ENCODE results near the gene RPTOR.
"Not testable (repeated sequence)": the region's sequence is repeated elsewhere in the genome, so short reads cannot be mapped to it uniquely, and the experiment has no call there.

Gene RPTOR

DNA sequence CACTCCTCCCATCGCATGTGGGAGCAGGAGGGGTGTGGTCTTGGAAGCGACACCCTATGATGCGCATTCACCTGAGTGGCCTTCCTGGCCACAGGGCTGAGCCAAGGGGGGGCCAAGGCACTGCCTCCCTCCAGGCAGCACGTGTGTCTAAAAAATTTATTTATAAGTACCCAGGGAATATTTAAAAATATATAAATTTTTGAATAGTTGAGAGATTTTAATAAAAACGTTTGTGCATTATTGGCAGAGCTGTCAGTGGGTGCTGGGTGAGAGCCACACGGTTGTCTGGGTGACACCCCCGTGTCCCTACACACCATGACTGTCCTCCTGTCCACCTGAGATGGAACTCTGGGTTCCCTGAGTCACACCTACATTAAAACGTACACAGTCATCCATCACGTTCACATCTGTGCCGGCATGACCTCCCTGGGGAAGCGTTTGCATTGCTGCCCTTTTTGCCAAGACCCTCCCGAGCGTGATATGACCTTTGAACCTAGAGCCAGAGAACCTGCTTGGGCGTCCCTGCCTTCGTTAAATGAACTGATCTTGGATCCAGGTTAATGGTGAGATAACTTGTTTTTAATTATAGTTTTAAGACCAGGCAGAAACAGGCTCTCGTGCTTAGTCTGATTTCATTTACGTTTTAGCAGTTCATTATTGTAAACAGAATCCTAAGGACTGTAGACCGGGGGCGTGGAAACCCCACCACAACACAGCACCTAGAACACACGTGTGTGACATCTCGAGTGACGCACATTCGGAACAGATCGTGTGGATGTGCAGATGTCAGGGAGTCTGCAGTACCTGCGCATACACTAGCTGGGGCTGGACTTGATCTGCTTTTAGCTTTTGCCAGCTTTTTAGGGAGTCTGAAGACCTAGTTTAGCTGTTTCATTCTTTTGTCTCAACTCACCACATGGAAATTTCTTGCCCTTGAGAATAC, 254.2 kb downstream of the RPTOR start:
- no peak for DNase-seq (ENCODE audit: low read depth)

DNA sequence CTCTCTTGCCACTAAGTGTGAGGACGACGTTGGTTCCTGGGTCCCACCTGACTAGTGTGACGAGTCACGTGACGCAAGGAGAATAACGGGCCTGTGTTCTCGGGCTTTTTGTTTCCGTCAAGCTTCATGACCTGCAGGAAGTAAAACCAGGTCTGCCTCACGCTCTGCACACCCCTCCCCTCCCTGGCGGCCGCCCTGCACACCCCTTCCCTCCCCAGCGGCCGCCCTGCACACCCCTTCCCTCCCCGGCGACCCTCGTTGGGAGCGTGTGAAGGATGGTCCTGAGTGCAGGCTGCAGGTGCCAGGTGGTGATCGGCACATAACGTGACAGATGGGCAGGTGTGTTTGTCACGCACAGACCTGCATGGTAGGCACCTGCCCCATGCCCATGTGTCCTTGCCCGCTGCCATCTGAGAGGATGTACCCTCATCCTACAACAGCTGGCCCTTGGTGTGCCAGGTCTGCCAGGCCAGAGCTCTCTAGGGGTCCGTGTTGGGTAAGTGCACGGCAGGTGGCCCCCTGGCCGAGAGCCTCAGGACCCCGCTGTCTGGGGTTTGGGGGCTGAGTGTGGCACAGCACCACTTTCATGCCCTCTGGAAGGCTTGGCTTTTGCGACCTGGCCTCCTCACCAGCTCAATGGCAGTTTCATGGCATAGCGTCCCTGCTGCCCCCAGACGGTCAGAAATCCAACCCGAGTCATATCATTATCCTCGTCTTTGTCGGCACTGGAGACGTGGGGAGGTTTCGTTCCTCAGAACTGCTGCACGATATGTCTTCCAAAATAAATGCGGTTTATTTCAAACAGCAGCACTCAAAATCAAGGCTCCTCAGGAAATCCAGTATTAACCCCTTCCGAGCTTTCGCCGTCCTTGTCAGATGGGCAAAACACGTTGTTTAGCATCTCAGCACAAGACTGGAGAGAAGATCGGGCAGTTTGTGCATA, 255.2 kb downstream of the RPTOR start:
- DNase-seq (ENCODE audit: low read depth) = no peak

DNA sequence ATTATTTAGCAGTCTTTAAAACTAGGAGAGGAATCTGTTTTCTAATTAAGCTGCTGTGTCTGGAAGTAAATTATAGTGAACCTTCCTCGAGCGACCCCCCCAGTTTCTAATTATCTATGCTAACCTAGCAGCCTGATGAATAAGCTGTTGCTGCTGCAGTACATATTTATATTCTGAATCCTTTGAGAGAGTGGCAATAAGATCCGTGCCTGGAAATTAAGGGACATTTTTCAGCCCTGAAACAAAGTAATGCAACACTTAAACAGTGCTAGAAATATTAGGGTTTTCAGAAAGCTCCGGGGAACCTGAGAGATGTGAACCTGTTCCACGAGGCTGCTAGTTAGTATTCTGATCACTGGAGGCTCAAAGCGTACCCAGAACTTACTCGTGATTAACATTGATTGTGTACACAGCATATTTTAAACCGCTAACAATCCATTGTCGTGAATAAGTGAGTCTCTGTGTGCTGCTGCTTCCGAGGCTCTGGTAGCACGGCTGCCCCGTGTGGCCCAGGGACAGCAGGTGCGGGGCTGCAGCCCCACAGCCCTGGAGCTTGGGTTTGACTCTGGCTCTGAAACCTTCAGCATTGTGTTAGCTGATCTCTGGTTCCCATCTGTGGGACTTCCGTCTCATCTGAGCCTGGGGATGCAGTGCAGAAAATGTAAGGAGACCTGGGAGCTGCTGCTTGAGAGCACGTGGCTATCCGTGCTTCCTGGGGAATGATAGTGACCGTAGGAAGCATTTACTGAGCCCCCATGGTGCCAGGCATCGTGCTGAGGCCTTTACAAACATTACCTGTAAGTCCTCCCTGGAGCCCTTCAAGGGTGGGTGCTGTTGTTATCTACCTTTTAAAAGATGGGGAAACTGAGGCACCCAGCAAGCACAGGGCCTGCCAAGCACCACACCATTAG, 256.1 kb downstream of the RPTOR start:
- DNase-seq (ENCODE audit: low read depth) = no peak

DNA sequence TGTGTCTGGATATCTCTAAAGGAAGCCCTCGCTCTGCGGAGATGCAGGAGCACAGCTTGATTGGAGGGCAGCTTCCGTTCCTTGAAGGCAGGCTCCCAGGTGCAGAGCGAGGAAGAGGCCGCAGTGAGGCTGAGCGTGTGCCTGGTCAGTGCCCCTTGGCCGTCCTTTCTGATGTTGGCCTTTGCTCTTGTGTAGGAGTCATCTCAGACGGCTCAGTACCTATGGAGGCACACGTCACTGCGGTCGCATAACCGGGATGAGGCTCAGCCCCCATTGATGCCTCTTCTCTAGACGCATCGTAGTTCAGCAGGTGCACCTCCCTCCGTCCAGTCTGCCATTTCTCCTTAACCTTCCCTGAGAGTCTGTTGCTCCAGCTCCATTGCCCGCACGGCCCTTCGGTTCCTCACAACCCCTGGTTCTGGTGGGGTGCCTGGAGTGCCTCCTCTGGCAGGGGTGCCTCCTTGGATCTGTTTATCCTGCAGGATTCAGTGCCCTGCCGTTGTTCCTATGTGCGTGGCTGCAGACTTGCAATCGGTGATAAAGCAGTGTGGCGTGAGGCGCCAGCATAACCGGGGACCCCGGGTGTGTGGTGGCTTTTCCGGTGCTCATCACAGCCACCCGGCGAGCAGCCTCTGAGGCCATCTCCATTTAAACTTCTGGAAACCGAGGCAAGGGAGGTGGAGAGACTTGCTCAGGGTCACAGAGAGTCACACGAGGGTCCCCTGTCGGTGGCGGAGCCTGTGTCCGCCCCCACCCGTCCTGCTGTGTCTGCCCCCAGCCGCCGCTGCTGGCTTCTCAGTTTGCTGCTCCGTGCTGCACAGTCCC, 258.2 kb downstream of the RPTOR start:
- no peak for DNase-seq (ENCODE audit: low read depth)

DNA sequence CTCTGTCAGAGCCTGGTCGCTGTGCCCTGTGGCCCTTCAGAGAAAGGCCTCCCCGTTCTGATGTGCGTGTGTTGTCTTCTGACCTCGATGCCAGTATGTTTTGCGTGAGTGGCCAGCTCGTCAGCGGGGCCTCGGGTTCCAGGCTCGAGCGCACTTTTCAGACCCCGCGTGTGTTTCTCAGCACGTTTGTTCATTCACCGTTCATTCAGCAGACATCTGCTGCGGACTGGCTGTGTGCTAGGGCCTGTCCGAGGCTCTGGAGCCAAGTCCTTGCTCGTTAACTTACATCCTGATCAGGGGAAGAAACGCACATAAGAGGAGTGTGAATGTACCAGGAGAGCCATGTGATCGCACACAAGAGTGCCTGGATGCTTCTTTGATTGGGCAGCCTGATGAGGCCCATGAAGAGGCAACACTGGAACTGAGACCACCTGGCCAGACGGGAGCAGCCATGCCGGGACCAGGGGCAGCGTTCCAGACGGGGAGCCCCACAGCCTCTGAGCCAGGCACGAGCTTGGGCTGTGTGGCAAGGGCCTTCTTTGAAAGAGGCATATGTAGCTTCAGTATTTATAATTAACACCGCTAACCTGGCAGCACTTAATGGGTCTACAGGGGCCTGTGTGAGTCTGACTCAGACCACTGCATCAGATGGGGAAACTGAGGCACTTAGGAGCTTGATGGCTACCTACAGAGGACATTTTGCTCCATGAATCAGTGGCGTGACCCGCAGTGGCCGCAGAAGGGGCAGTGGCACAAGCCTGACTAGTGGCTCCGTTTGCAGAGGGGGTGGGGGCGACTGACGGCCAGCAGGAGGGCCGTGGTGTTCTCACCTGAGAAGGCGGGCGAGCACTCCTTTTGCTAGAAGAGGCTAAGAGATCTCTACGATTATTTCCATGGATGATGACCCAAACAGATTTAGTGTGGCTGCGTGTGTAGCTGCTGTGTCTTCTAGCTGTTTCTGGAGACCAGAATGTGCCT, 259.1 kb downstream of the RPTOR start:
- DNase-seq (ENCODE audit: low read depth) = no peak

DNA sequence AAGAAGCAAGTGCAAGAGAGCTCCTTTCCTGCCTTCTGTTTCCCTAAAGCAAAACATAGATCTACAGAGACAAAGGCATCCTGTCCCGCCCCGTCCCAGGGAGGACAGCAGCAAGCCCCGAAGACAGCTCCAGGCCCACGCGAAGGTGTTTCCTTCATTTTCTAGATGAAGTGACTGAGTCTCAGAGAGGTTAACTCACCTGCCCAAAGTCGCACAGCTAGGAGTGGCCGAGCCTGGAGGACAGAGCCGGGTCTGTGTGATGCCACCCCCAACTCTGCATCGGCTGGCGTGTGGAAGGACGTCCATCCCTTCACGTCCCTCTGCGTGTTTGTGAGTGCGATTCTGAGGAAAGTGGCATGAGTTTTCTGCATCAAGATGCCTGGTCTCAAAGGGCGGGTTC, 259.8 kb downstream of the RPTOR start:
- DNase-seq (ENCODE audit: low read depth) = no peak

DNA sequence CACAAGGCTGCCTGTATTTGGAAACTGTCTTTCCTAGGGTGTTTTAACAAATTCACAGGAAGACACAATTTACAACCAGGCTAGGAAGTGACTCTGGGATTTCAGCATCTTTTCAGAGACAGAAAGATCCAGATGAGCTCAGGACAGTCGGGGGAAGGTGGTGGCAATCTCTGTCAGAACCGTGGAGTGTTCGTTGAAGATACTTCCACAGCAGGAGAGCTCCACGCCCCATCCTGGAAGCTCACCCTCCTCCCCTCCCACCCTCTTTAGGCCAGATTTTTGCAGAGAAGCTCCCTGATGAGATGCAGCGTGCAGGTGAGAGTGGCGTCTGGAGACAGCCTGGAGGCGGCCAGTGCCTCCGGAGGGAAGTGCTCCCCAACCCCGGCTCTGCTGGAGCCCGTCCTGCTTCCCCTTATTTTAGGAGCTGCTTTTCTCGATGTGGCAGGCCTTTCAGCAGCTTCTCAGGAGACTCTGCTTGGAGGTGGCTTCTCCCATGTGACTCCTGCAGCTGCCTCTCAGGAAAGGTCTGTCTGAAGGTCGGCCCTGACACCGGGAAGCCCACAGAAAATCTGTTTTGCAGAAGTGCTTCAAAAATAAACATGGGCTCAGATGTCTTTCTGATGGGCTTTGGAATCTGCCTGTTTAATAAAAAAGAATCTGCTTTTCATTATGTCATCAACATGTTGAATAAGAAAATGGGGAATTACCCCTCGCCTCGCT, 260.6 kb downstream of the RPTOR start:
- DNase-seq (ENCODE audit: low read depth) = no peak

DNA sequence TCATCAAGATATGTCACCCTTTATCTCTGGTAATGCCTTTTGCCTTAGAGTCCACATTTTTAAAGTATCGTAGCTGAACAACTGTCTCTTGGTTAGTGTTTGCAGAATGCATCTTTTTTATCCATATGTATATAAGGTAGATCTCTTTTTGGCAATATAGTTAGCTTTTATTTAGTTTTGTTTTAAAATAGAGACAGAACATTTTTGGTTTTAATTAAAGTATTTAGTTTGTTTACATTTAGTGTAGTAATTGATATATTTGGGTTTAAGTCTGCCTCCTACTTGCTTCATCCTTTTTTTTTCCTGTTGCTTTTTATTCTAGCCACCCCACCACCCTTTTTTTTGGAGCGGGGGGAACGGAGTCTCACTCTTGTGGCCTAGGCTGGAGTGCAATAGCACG, 262.4 kb downstream of the RPTOR start:
- no peak for DNase-seq (ENCODE audit: low read depth)

DNA sequence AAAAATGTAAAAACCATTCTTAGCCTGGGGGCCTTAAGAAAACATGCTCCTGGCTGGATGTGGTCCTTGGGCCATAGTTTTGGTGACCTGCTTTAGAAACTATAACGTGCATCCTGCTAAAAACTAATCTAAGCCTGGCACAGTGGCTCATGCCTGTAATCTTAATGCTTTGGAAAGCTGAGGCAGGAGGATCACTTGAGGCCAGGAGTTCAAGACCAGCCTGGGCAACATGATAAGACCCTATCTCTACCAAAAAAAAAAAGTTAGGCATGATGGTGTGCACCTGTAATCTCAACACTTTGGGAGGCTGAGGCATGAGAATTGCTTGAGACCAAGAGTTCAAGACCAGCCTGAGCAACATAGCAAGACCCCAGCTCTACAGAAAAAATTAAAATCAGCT, 263.2 kb downstream of the RPTOR start:
- DNase-seq (ENCODE audit: low read depth) = no peak

DNA sequence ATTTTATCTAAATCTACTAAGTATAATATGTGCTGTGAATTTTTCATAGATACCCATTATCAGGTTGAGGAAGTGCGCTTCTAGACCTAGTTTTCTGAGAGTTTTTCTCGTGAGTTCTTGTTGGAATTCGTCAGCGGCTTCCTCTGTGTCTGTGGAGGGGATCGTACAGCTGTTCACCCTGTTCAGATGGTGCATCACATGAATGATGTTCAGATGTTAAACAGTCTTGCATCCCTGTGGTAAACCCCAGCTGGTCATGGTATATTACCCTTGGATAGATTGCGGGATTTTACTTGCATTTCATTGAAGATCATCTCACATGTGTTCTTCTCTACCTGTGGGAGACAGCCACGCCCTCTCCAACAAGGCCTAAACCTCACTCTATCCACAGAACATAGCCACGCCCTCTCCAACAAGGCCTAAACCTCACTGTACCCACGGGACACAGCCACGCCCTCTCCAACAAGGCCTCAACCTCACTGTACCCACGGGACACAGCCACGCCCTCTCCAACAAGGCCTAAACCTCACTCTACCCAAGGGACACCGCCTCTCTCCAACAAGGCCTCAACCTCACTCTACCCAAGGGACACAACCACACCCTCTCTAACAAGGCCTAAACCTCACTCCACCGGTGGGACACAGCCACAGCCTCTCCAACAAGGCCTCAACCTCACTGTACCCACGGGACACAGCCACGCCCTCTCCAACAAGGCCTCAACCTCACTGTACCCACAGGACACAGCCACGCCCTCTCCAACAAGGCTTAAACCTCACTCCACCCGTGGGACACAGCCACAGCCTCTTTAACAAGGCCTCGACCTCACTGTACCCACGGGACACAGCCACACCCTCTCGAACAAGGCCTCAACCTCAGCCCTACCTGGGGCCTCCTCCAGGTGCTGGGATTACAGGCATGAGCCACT, 266.8 kb downstream of the RPTOR start:
- no peak for DNase-seq (ENCODE audit: low read depth)

DNA sequence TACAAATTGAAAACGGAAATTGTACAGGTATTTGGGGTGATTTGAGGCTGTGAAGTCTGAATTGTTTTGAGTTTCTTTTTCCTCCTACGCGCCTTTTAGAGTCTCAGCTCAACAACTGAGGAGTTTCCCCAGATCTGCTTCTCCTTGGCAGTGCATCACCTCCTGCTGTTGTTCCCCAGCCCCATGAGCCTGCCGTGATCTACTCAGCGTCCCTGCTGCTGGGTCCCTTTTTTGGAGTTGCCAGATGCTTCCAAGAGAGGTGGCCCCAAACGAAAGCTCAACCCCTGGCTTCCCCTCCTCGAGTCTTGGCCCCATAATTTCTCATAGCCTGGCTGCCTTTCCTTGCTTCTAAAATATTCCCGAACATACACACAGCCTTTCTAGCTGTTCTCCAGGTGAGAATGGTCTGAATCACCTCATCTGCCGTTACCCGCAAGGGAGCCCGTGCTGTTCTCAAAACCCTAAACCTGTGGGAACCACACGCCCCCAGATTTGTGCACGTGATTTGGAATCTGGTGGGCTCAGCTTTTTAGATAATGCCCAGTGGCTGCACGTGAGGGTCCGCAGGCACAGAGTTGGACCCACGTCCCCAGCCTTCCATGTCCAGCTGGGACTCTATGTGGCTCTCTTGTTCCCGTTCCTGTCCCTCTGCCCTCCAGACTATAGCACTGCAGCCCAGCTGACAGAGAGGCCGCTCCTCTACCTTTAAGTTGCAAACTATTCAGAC, 267.9 kb downstream of the RPTOR start:
- no peak for DNase-seq (ENCODE audit: low read depth)

DNA sequence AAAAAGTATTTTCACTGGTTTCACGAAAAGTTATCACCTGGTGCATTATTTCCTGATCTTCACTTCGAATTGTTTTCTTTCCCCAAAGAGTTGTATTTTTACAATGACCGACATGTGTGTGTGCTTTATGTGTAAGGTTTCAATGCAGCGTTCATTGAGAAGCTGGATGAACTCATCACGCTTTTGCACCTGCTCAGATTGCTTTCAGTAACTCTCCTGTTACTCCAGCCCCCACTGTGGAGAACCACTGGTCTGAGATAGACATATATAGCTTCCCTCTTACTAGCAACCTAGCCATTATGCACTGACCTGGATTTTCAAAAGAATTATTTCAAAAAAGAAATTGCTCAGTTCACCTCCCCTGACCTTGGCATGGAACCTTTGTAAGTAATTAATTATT, 268.7 kb downstream of the RPTOR start:
- no peak for DNase-seq (ENCODE audit: low read depth)

DNA sequence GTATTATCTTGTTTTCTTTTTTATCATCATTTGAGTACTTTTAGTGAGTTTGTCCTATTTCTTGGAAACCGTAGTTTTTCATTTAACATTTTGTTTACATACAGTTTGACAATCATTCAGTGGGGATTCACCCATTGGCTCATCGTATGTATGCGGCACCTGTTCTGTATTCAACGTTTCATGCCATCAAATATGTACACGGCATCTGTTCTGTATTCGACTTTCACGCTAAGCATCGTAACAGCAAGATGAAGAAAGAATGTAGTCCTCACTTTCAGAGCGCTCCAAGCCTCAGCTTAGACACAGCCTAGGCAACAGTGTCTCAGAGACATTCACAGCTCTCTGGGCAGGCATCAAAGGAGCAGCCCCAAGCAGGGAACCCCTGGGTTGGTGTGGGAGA, 269.9 kb downstream of the RPTOR start:
- no peak for DNase-seq (ENCODE audit: low read depth)

DNA sequence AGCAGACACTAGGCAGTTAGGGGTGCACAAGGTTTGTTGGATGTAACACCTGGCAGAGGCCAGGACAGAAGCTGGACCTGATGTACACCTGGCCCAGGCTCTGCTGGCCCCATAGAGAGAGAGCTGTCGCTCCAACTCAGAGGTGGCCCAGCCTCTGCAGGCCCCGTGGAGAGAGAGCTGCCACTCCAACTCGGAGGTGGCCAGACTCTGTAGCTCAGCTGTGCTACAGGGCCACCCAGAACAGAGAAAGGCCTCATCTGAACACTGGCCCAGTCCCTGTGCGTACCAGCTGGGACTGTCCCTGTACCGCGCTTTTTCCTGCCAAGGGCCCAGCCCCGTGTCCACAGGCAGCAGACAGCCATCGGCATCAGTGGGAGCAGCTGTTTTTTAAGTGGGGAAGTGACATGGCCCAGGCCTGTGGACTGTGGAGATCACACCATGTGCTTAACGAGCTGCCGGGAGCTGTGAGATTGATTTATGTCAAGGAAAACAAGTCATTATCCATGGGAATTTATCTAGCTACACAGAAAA, 270.6 kb downstream of the RPTOR start:
- DNase-seq (ENCODE audit: low read depth) = no peak

DNA sequence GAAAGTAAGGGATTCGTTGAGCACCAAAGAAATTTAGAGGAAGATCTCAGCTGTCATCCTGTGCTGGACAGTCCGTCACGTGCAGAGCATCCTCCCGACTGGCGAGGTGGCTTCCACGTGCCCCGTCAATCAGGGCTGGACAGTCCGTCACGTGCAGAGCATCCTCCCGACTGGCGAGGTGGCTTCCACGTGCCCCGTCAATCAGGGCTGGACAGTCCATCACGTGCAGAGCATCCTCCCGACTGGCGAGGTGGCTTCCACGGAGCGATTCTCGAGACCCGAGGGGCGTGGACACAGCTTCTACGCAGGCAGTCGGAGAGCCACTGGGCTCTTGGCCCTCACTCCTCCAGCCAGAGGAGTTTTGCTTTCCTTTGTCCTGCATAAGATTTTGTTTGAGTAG, 271.1 kb downstream of the RPTOR start:
- not testable (repeated sequence) for DNase-seq (ENCODE audit: low read depth)

DNA sequence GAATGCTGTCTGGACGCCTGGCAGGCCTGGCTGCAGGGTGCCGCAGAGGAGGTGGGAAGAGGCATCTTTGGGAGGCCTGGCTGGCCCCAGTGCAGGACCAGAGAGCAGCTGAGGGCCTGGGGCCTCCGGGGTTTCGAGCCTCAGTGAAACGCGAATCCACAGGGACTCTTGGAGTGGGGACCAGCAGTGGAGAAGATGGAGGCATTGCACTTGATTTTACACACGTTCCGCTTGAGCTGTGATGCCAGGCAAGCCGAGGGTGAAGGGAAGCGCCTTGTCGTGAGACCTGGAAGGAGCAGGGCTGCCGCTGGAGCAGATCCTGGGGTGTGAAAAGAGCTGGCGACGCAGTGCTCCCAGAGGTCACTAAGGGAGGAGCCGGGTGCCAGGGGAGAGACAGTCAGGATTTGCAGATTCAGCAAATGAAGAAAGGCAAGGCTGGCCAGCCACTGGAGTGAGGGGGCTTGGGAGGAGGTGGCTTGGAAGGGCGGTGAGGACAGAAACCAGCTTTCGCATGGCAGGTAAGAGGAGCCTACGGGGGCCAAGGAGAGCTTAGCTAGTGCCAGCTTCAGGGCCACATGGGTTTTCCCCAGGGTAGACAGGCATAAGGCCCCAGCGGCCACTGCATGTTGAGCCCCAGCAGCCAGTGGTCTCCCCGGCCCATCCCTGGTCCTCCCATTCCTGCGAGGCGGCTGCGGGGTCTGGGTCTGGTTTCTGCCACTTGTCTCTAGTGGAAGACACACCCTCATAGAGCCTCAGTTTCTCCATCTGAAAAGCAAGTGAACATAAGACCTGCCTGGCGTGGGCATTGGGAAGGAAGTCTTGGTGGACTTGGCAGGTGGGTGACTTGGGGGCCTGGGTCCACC, 271.8 kb downstream of the RPTOR start:
- DNase-seq (ENCODE audit: low read depth) = no peak

Measured in ELR (cell line).